H1 (cell line): ENCODE data around the gene CDS2. TPM values are rescaled to one million over a fixed set of nuclear protein-coding genes. Genes with fewer than 3 reads are reported as not detected.
A peak's percentile ranks its signal among the peaks of the same experiment; 100 is the strongest.

ENCODE experiments used
- CTCF ChIA-PET: fragments of 300-600 bp; sonication (Branson Sonifier 250); formaldehyde crosslinking; loops from one replicate; lab custom pipeline; 2021; ENCODE audit not compliant: partially characterized antibody; lab: Charles Lee
- POLR2A ChIA-PET: fragments of 300-600 bp; sonication (Branson Sonifier 250); formaldehyde crosslinking; loops from one replicate; lab custom pipeline; 2021; ENCODE audit warnings: inconsistent platforms; ENCODE audit not compliant: partially characterized antibody; lab: Charles Lee
- DNase-seq, 2 experiments: peaks; one replicate each; pipeline versions ENCODE4 v3.0.0 to v3.0.0-alpha.2; 2010 to 2022; ENCODE audit warnings: low spot score in 2 of 2, low read depth in 1 of 2, mixed read lengths in 1 of 2
- FAIRE-seq: peaks from 2 replicates; lab custom pipeline; 2011; peaks lifted over from hg19 to GRCh38; lab: Jason Lieb, UNC
- H2AFZ ChIP-seq: 2 replicates; pipeline ENCODE4 v1.8.1; 2012; ENCODE audit warnings: low read length, inconsistent platforms
- H2AK5ac ChIP-seq: 2 replicates; pipeline ENCODE4 v1.6.1; 2013; ENCODE audit warnings: low read depth, low read length
- H2BK120ac ChIP-seq: replicated peaks from 2 replicates; pipeline ENCODE3; 2013; ENCODE audit warnings: low read depth, low read length, inconsistent platforms
- H2BK12ac ChIP-seq: 2 replicates; pipeline ENCODE4 v1.6.1; 2013; ENCODE audit warnings: low read depth, low read length
- H2BK15ac ChIP-seq: 2 replicates; pipeline ENCODE4 v1.6.1; 2013; ENCODE audit warnings: low read length
- H2BK20ac ChIP-seq: 2 replicates; pipeline ENCODE4 v1.6.1; 2013; ENCODE audit warnings: low read length
- H2BK5ac ChIP-seq: 2 replicates; pipeline ENCODE4 v1.6.1; 2013; ENCODE audit warnings: low read depth, low read length
- H3K14ac ChIP-seq: 2 replicates; pipeline ENCODE4 v1.6.1; 2013; ENCODE audit warnings: inconsistent platforms; ENCODE audit not compliant: insufficient read length
- H3K18ac ChIP-seq: 2 replicates; pipeline ENCODE4 v1.6.1; 2013; ENCODE audit warnings: low read length; ENCODE audit errors: extremely low read depth
- H3K23ac ChIP-seq: 2 replicates; pipeline ENCODE4 v1.6.1; 2013; ENCODE audit warnings: inconsistent platforms; ENCODE audit not compliant: insufficient read length
- H3K23me2 ChIP-seq: 2 replicates; pipeline ENCODE4 v1.6.1; 2013; ENCODE audit warnings: low read depth, low read length
- H3K27ac ChIP-seq: 2 replicates; pipeline ENCODE4 v1.6.1; 2011; ENCODE audit warnings: low read depth, low read length, inconsistent platforms
- H3K27me3 ChIP-seq, 4 experiments: replicated peaks in 1 of 4; 1 replicate in 1 of 4; 2 replicates in 3 of 4; pipeline versions ENCODE4 v1.6.1 to v1.8.1; 2011 to 2013; ENCODE audit warnings: low read length in 3 of 4, mild to moderate bottlenecking in 3 of 4, inconsistent platforms in 2 of 4, mixed read lengths in 2 of 4, moderate library complexity in 1 of 4; ENCODE audit not compliant: control insufficient read depth in 3 of 4, insufficient read depth in 3 of 4; ENCODE audit errors: extremely low read depth in 1 of 4
- H3K36me3 ChIP-seq, 4 experiments: 2 replicates each; pipeline versions ENCODE4 v1.6.1 to v1.8.1; 2011 to 2013; ENCODE audit warnings: mild to moderate bottlenecking in 4 of 4, low read length in 3 of 4, moderate library complexity in 2 of 4, control low read depth in 1 of 4, inconsistent platforms in 1 of 4; ENCODE audit not compliant: insufficient read depth in 4 of 4, control insufficient read depth in 2 of 4
- H3K4ac ChIP-seq: replicated peaks from 2 replicates; pipeline ENCODE3; 2013; ENCODE audit warnings: low read length, low read depth, mixed read lengths, inconsistent platforms; ENCODE audit not compliant: insufficient read length
- H3K4me1 ChIP-seq, 4 experiments: replicated peaks in 1 of 4; 1 replicate in 1 of 4; 2 replicates in 3 of 4; pipeline versions ENCODE4 v1.6.1 to v1.8.1; 2011 to 2013; ENCODE audit warnings: low read length in 3 of 4, inconsistent platforms in 2 of 4, mixed read lengths in 1 of 4; ENCODE audit not compliant: insufficient read depth in 4 of 4, control insufficient read depth in 3 of 4
- H3K4me2 ChIP-seq, 2 experiments: 2 replicates each; pipeline versions ENCODE4 v1.6.1 to v1.8.1; 2011 to 2013; ENCODE audit warnings: low read depth in 2 of 2, low read length in 2 of 2, control low read depth in 1 of 2, inconsistent platforms in 1 of 2, mild to moderate bottlenecking in 1 of 2; ENCODE audit not compliant: insufficient read depth in 1 of 2
- H3K4me3 ChIP-seq, 4 experiments: fragments of 200-600, 300-600 bp in 1 of 4; sonication (generic), shearing (Covaris generic), sonication (Bioruptor Twin) in 1 of 4; 2 replicates each; pipeline versions ENCODE4 v1.5.1 to v1.8.1; 2011 to 2016; ENCODE audit warnings: low read length in 4 of 4, low read depth in 3 of 4, control low read depth in 2 of 4, inconsistent platforms in 2 of 4, mild to moderate bottlenecking in 2 of 4, mixed read lengths in 1 of 4, moderate library complexity in 1 of 4; ENCODE audit not compliant: insufficient read depth in 2 of 4; ENCODE audit errors: extremely low read depth in 1 of 4
- H3K56ac ChIP-seq: replicated peaks from 2 replicates; pipeline ENCODE3; 2013; ENCODE audit warnings: low read depth, mild to moderate bottlenecking, mixed read lengths, low read length, inconsistent platforms; ENCODE audit not compliant: insufficient read length
- H3K79me1 ChIP-seq: 2 replicates; pipeline ENCODE4 v1.6.1; 2013; ENCODE audit warnings: low read depth, low read length, control low read depth
- H3K79me2 ChIP-seq, 2 experiments: 2 replicates each; pipeline versions ENCODE4 v1.6.1 to v1.8.1; 2012 to 2013; ENCODE audit warnings: low read length in 2 of 2, mild to moderate bottlenecking in 2 of 2, inconsistent platforms in 1 of 2; ENCODE audit not compliant: insufficient read depth in 2 of 2, control insufficient read depth in 1 of 2
- H3K9ac ChIP-seq, 4 experiments: replicated peaks in 1 of 4; 1 replicate in 1 of 4; 2 replicates in 3 of 4; pipeline versions ENCODE4 v1.6.1 to v1.8.1; 2011 to 2013; ENCODE audit warnings: low read depth in 3 of 4, low read length in 3 of 4, control low read depth in 2 of 4, mild to moderate bottlenecking in 2 of 4, moderate library complexity in 2 of 4, inconsistent platforms in 1 of 4; ENCODE audit errors: extremely low read depth in 1 of 4
- H3K9me3 ChIP-seq, 2 experiments: 2 replicates each; pipeline versions ENCODE4 v1.6.1 to v1.8.1; 2012 to 2013; ENCODE audit warnings: mild to moderate bottlenecking in 2 of 2, moderate library complexity in 2 of 2, control low read depth in 1 of 2, inconsistent platforms in 1 of 2, low read depth in 1 of 2, low read length in 1 of 2, mixed read lengths in 1 of 2; ENCODE audit not compliant: insufficient read depth in 2 of 2
- H4K20me1 ChIP-seq, 2 experiments: replicated peaks in 1 of 2; 2 replicates each; pipeline versions ENCODE3 to v1.8.1; 2011 to 2013; ENCODE audit warnings: inconsistent platforms in 2 of 2, low read length in 2 of 2, mild to moderate bottlenecking in 1 of 2; ENCODE audit not compliant: insufficient read depth in 2 of 2, control insufficient read depth in 1 of 2
- H4K5ac ChIP-seq: 2 replicates; pipeline ENCODE4 v1.6.1; 2013; ENCODE audit warnings: low read length, low read depth, mixed read lengths, inconsistent platforms; ENCODE audit not compliant: insufficient read length
- H4K8ac ChIP-seq: 2 replicates; pipeline ENCODE4 v1.8.0; 2013; ENCODE audit warnings: mild to moderate bottlenecking, moderate library complexity, low read length, inconsistent platforms; ENCODE audit not compliant: insufficient read depth; ENCODE audit errors: extremely low read depth
- H4K91ac ChIP-seq: replicated peaks from 2 replicates; pipeline ENCODE3; 2013; ENCODE audit warnings: low read length, mixed read lengths, inconsistent platforms; ENCODE audit not compliant: insufficient read length
- NRF1 ChIP-seq: IDR thresholded peaks from 2 replicates; pipeline ENCODE4 v1.6.1; 2011; ENCODE audit warnings: mild to moderate bottlenecking, low read depth, low read length, improper control_type of control experiment
- POLR2A ChIP-seq, 2 experiments: IDR thresholded peaks; 1 replicate in 1 of 2; 2 replicates in 1 of 2; pipeline ENCODE4 v1.6.1; 2011; ENCODE audit warnings: low read depth in 2 of 2, low read length in 2 of 2, mild to moderate bottlenecking in 2 of 2; ENCODE audit errors: control extremely low read depth in 1 of 2
- POLR2AphosphoS5 ChIP-seq: IDR thresholded peaks from 2 replicates; pipeline ENCODE4 v1.6.1; 2011; ENCODE audit warnings: low read depth, low read length
- TEAD4 ChIP-seq: IDR thresholded peaks from 2 replicates; pipeline ENCODE4 v1.6.1; 2012; ENCODE audit warnings: low read depth, low read length, inconsistent platforms, mixed read lengths
- WGBS, 2 experiments: shearing (Covaris generic) in 1 of 2; methylation state at CpG; one replicate each; pipeline versions ENCODE4 v1.1.6 to v1.1.7; 2013 to 2015; ENCODE audit warnings: low lambda C conversion rate in 2 of 2, mixed read lengths in 2 of 2, inconsistent platforms in 1 of 2, low coverage in 1 of 2, missing lambda C conversion rate in 1 of 2; ENCODE audit not compliant: insufficient replicate concordance in 2 of 2, insufficient coverage in 1 of 2, insufficient read length in 1 of 2; ENCODE audit errors: extremely low coverage in 1 of 2, missing lambda C conversion rate in 1 of 2; 5-methylcytosine and 5-hydroxymethylcytosine counted together
- polyA plus RNA-seq, 7 experiments: library from polyadenylated mRNA; depleted of rRNA in 3 of 7; stranded (reverse) in 5 of 7; unstranded in 2 of 7; fragments of >200 nt in 5 of 7; fragments of 200-250 nt in 2 of 7; gene quantifications; 1 replicate in 5 of 7; 2 replicates in 1 of 7; 4 replicates in 1 of 7; pipeline versions ENCODE4 v1.2.1 to v1.2.3, GENCODE V29; 2011 to 2013; ENCODE audit warnings: missing spikeins in 2 of 7, mixed read lengths in 2 of 7
- total RNA-seq: library from RNA; stranded (reverse); fragmentation: NEBNext Ultra II Directional; extraction: Animal tissue kit (Norgen Biotek cat#: 25700); gene quantifications from 2 replicates; pipeline ENCODE4 v1.2.1, GENCODE V29; 2021
- TF ChIP-seq, protein P1 (sequence below), 3 experiments: IDR thresholded peaks; 1 replicate in 2 of 3; 2 replicates in 1 of 3; pipeline versions ENCODE4 v1.5.1 to v1.6.1; 2011; ENCODE audit warnings: low read length in 3 of 3, mild to moderate bottlenecking in 3 of 3, inconsistent platforms in 2 of 3, low read depth in 1 of 3, moderate library complexity in 1 of 3; ENCODE audit not compliant: insufficient read depth in 1 of 3; ENCODE audit errors: control extremely low read depth in 1 of 3

Gene CDS2
- total and polyA plus RNA-seq, 2 of the 8 experiments (the other 6 are each of a cell fraction or from before 2014, with no cell fraction given): 54.0 to 56.2 TPM

DNA sequence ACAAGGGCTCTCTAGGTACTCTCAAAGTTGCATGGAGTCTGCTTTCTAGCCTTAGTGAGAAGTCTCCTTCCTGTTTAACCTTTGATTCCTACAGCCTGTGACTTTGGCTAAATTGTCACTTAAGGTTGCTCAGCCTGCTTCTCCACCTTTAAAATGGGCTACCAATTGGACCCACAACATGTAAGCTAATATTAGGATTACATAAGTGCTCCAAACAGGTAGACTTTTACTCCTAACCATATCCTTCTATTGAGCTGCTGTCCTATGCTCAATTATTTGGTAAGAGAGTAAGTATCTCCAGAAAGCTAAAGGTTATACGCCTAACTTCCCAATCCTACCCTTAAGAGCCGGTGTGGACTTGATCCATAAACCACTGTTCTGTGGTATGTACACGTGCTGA, 9.9 kb upstream of the CDS2 start:
- Histone ChIP-seq H2BK5ac (no peak overlapping the region), H4K91ac (no peak overlapping the region), H4K20me1 (peaks cover 7 to 21% of the 10 kb centered on the region in 2 experiments), H2BK120ac (no peak overlapping the region), H3K14ac (no peak overlapping the region), H3K4me2 (peak overlapping the region; percentile 54 to 84; a peak in 2 of 4 replicates), H2AFZ (no peak overlapping the region), H3K27me3 (no peaks in the 10 kb centered on the region), H3K9me3 (no peaks in the 10 kb centered on the region), H3K4ac (no peak overlapping the region), H3K23ac (no peak overlapping the region), H3K27ac (no peak overlapping the region), H3K23me2 (peaks cover 7% of the 10 kb centered on the region), H3K79me2 (peaks cover 12 to 46% of the 10 kb centered on the region in 2 experiments), H2BK12ac (no peak overlapping the region), H3K36me3 (peaks cover 26 to 48% (median 38%) of the 10 kb centered on the region in 4 experiments), H3K4me3 (peak overlapping the region in 3 of 4 experiments; percentile 10 to 99 (median 91); a peak in 4 of 8 replicates), H3K18ac (no peak overlapping the region), H4K5ac (no peak overlapping the region), H3K9ac (no peak overlapping the region), H3K56ac (no peak overlapping the region), H2BK20ac (no peak overlapping the region), H2BK15ac (no peak overlapping the region), H3K4me1 (peaks cover 0 to 1% (median 0%) of the 10 kb centered on the region in 4 experiments; a peak in 1 of 7 replicates), H3K79me1 (no peaks in the 10 kb centered on the region; the same call in 1 of the 2 replicates), H2AK5ac (no peak overlapping the region), H4K8ac (no peak overlapping the region)
- CTCF ChIA-PET: interaction anchor here (0.6 kb wide), 1 partner anchor 112 kb away, joined by 3 read pairs; no protein-coding TSS in a partner anchor
- 84% methylated on average over 3 of the region's 3 CpGs; no CpG with 5 or more reads in 1 of the 2 experiments for WGBS, 2 experiments
- TF ChIP-seq, protein P1, sequence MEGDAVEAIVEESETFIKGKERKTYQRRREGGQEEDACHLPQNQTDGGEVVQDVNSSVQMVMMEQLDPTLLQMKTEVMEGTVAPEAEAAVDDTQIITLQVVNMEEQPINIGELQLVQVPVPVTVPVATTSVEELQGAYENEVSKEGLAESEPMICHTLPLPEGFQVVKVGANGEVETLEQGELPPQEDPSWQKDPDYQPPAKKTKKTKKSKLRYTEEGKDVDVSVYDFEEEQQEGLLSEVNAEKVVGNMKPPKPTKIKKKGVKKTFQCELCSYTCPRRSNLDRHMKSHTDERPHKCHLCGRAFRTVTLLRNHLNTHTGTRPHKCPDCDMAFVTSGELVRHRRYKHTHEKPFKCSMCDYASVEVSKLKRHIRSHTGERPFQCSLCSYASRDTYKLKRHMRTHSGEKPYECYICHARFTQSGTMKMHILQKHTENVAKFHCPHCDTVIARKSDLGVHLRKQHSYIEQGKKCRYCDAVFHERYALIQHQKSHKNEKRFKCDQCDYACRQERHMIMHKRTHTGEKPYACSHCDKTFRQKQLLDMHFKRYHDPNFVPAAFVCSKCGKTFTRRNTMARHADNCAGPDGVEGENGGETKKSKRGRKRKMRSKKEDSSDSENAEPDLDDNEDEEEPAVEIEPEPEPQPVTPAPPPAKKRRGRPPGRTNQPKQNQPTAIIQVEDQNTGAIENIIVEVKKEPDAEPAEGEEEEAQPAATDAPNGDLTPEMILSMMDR (IDR thresholded peaks at IDR 0.05; ENCODE audit: control extremely low read depth in 1 of 3, insufficient read depth in 1 of 3, low read depth in 1 of 3, low read length in 3 of 3): no peak
- no peak for TF ChIP-seq TEAD4
- peak in 1 of 2 experiments; percentile 51; a peak in 1 of 3 replicates for TF ChIP-seq POLR2A (IDR thresholded peaks at IDR 0.05; ENCODE audit: control extremely low read depth in 1 of 2, low read depth in 2 of 2, low read length in 2 of 2)
- 0 out of 2 replicates have a peak, but pooled peaks have one; percentile 31 for TF ChIP-seq POLR2AphosphoS5
- TF ChIP-seq NRF1: no peak
- POLR2A ChIA-PET: interaction anchor here (0.8 to 2.5 kb wide), 3 partner anchors 23 to 82 kb away, joined by 3 to 11 read pairs (median 3); no protein-coding TSS in a partner anchor
- no peak for FAIRE-seq
- no peak for DNase-seq
